ENCODE data around the gene ZSCAN9. TPM values are rescaled to one million over a fixed set of nuclear protein-coding genes. Genes with fewer than 3 reads are reported as not detected.

The ZSCAN9 gene
- total and polyA plus RNA-seq, 2 of the 13 experiments (the other 11 are each of a cell fraction or from before 2014, with no cell fraction given) = 14.6 to 17.8 TPM

GRCh38 chr6:28212510-28213212 lies 12.4 kb upstream of the ZSCAN9 start (continued):
- TF ChIP-seq ZMYM3 (CRISPR knock-in tag; IDR thresholded peaks at IDR 0.05) (peak; percentile 32; the same call in 1 of the 2 replicates), SRSF1 (optimal IDR thresholded peaks at IDR 0.05; ENCODE audit: low read depth, low read length) (no peak), ZNF530 (CRISPR knock-in tag; IDR thresholded peaks at IDR 0.05; ENCODE audit: low read depth) (no peak), PLSCR1 (CRISPR knock-in tag; IDR thresholded peaks at IDR 0.05; ENCODE audit: borderline replicate concordance) (no peak), KMT2B (CRISPR knock-in tag; IDR thresholded peaks at IDR 0.05) (no peak), ZBTB26 (CRISPR knock-in tag; IDR thresholded peaks at IDR 0.05; ENCODE audit: borderline replicate concordance) (peak; percentile 61; the same call in 1 of the 2 replicates), KDM3A (CRISPR knock-in tag; IDR thresholded peaks at IDR 0.05; ENCODE audit: low read depth) (0 out of 2 replicates have a peak, but pooled peaks have one; percentile 39), GLI4 (CRISPR knock-in tag; IDR thresholded peaks at IDR 0.05; ENCODE audit: borderline replicate concordance) (no peak; the same call in 1 of the 2 replicates), ZNF382 (CRISPR knock-in tag; IDR thresholded peaks at IDR 0.05; ENCODE audit: borderline replicate concordance) (no peak), FOXA3 (CRISPR knock-in tag; IDR thresholded peaks at IDR 0.05) (peak; percentile 70), KAT8 (CRISPR knock-in tag; IDR thresholded peaks at IDR 0.05) (peak; percentile 59; the same call in 1 of the 2 replicates), ZNF510 (CRISPR knock-in tag; IDR thresholded peaks at IDR 0.05; ENCODE audit: low read depth) (peak; percentile 51; the same call in 1 of the 2 replicates), ZFP37 (CRISPR knock-in tag; IDR thresholded peaks at IDR 0.05; ENCODE audit: borderline replicate concordance) (peak; percentile 57; the same call in 1 of the 2 replicates), ZMYM4 (CRISPR knock-in tag; IDR thresholded peaks at IDR 0.05) (peak; percentile 77; the same call in 1 of the 2 replicates), KLF6 (CRISPR knock-in tag; IDR thresholded peaks at IDR 0.05) (peak; percentile 54; the same call in 1 of the 2 replicates), ARID2 (CRISPR knock-in tag; IDR thresholded peaks at IDR 0.05; ENCODE audit: borderline replicate concordance) (no peak), ZNF839 (CRISPR knock-in tag; IDR thresholded peaks at IDR 0.05; ENCODE audit: borderline replicate concordance) (no peak), ZKSCAN8 (CRISPR knock-in tag; IDR thresholded peaks at IDR 0.05; ENCODE audit: borderline replicate concordance) (peak; percentile 62; the same call in 1 of the 2 replicates), PTBP1 (IDR thresholded peaks at IDR 0.05; ENCODE audit: low read depth, low read length, poor library complexity, severe bottlenecking) (no peak), ZNF792 (CRISPR knock-in tag; IDR thresholded peaks at IDR 0.05) (peak; percentile 70; the same call in 1 of the 2 replicates), ZNF674 (CRISPR knock-in tag; IDR thresholded peaks at IDR 0.05; ENCODE audit: low read depth) (no peak), MXD3 (CRISPR knock-in tag; IDR thresholded peaks at IDR 0.05) (no peak), ZNF569 (CRISPR knock-in tag; IDR thresholded peaks at IDR 0.05; ENCODE audit: borderline replicate concordance) (no peak)
- TF ChIP-seq, protein P1, sequence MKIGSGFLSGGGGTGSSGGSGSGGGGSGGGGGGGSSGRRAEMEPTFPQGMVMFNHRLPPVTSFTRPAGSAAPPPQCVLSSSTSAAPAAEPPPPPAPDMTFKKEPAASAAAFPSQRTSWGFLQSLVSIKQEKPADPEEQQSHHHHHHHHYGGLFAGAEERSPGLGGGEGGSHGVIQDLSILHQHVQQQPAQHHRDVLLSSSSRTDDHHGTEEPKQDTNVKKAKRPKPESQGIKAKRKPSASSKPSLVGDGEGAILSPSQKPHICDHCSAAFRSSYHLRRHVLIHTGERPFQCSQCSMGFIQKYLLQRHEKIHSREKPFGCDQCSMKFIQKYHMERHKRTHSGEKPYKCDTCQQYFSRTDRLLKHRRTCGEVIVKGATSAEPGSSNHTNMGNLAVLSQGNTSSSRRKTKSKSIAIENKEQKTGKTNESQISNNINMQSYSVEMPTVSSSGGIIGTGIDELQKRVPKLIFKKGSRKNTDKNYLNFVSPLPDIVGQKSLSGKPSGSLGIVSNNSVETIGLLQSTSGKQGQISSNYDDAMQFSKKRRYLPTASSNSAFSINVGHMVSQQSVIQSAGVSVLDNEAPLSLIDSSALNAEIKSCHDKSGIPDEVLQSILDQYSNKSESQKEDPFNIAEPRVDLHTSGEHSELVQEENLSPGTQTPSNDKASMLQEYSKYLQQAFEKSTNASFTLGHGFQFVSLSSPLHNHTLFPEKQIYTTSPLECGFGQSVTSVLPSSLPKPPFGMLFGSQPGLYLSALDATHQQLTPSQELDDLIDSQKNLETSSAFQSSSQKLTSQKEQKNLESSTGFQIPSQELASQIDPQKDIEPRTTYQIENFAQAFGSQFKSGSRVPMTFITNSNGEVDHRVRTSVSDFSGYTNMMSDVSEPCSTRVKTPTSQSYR (CRISPR knock-in tag; IDR thresholded peaks at IDR 0.05; ENCODE audit: borderline replicate concordance) = no peak
- TF ChIP-seq, protein P2, sequence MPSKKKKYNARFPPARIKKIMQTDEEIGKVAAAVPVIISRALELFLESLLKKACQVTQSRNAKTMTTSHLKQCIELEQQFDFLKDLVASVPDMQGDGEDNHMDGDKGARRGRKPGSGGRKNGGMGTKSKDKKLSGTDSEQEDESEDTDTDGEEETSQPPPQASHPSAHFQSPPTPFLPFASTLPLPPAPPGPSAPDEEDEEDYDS (CRISPR knock-in tag; IDR thresholded peaks at IDR 0.05) = peak; percentile 72
